ENCODE results near the gene IQCK.

Gene IQCK

DNA sequence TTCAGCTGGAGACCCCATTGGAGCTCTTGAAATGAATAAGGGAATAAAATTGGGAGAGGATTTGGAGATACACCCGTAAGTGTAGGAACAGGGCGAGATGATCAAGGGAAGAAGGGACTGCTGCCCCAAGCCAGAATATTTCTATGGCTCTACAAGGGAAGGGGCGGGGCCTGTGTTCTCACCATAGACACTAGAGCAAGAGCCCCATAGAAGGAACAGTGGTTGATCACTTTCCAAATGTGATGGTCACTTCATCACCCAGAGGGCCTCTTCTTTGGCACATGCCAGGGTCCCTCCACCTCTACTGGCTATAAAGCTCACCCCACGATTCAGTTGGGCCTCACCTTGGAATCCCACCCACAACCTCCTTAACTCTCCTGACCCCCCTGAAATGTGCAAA, 141.5 kb downstream of the IQCK start:
- no peaks in the 10 kb centered on the region for H3K27me3 ChIP-seq (replicated peaks; ENCODE audit: control insufficient read depth, insufficient read depth, low read length)
- DNase-seq (ENCODE audit: low read depth) = no peak
- peaks cover 17% of the 10 kb centered on the region for H3K36me3 ChIP-seq (ENCODE audit: control insufficient read depth, insufficient read depth, low read length, severe bottlenecking)
- H3K4me3 ChIP-seq (ENCODE audit: low read length) = no peak overlapping the region
- no peaks in the 10 kb centered on the region for H3K9me3 ChIP-seq (ENCODE audit: control insufficient read depth, low read length)
- no peak overlapping the region for H3K9ac ChIP-seq (ENCODE audit: low read length)
- H3K4me1 ChIP-seq (ENCODE audit: control insufficient read depth, insufficient read depth, low read length) = peaks cover 2% of the 10 kb centered on the region

- peaks cover 3% of the 10 kb centered on the region for H3K4me1 ChIP-seq (ENCODE audit: control insufficient read depth, insufficient read depth, low read length)
- DNase-seq (ENCODE audit: low read depth) = peak; percentile 69
- H3K9me3 ChIP-seq (ENCODE audit: control insufficient read depth, low read length) = no peaks in the 10 kb centered on the region
- H3K36me3 ChIP-seq (ENCODE audit: control insufficient read depth, insufficient read depth, low read length, severe bottlenecking) = peaks cover 17% of the 10 kb centered on the region
- no peak overlapping the region for H3K4me3 ChIP-seq (ENCODE audit: low read length)
- no peaks in the 10 kb centered on the region for H3K27me3 ChIP-seq (replicated peaks; ENCODE audit: control insufficient read depth, insufficient read depth, low read length)
- H3K9ac ChIP-seq (ENCODE audit: low read length) = no peak overlapping the region
Measured at GRCh38 chr16:19860166-19861041, 142.3 kb downstream of the IQCK start.

- Histone ChIP-seq H3K27me3 (replicated peaks; ENCODE audit: control insufficient read depth, insufficient read depth, low read length) (no peaks in the 10 kb centered on the region), H3K4me1 (ENCODE audit: control insufficient read depth, insufficient read depth, low read length) (peaks cover 3% of the 10 kb centered on the region), H3K4me3 (ENCODE audit: low read length) (no peak overlapping the region), H3K9me3 (ENCODE audit: control insufficient read depth, low read length) (no peaks in the 10 kb centered on the region), H3K36me3 (ENCODE audit: control insufficient read depth, insufficient read depth, low read length, severe bottlenecking) (peaks cover 17% of the 10 kb centered on the region), H3K9ac (ENCODE audit: low read length) (no peak overlapping the region)
- DNase-seq (ENCODE audit: low read depth) = no peak
Measured at GRCh38 chr16:19861133-19861532, 143.1 kb downstream of the IQCK start.

DNA sequence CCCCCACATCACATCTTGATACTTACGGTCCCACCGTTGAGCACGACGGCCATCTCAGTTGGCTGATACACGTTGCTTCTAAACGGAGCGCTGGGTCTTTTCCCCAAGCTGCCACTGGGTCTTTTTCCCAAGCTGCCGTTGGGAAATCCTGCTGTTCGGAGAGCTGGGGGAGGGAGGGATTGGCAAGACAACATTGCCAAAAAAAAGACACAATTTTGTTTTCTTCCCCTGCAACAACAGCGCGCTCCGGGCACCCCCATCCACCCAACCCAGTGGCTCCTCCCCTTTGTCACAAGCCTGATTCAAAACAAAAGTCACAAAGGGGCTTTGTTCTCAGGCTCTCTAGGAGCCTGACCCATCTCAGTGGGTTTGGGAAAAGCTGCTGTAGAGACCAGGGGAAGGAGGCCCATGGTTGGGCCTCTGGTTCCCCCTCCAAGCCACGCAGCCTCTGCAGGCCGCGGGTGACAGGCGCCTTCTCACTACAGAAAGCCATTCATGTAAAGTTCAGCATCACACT, 143.8 kb downstream of the IQCK start:
- Histone ChIP-seq H3K9me3 (ENCODE audit: control insufficient read depth, low read length) (no peaks in the 10 kb centered on the region), H3K4me1 (ENCODE audit: control insufficient read depth, insufficient read depth, low read length) (peaks cover 3% of the 10 kb centered on the region), H3K9ac (ENCODE audit: low read length) (no peak overlapping the region), H3K4me3 (ENCODE audit: low read length) (no peak overlapping the region), H3K36me3 (ENCODE audit: control insufficient read depth, insufficient read depth, low read length, severe bottlenecking) (peaks cover 17% of the 10 kb centered on the region), H3K27me3 (replicated peaks; ENCODE audit: control insufficient read depth, insufficient read depth, low read length) (no peaks in the 10 kb centered on the region)
- no peak for DNase-seq (ENCODE audit: low read depth)

- H3K4me3 ChIP-seq (ENCODE audit: low read length) = no peak overlapping the region
- DNase-seq (ENCODE audit: low read depth) = no peak
- H3K4me1 ChIP-seq (ENCODE audit: control insufficient read depth, insufficient read depth, low read length) = peaks cover 3% of the 10 kb centered on the region
- H3K27me3 ChIP-seq (replicated peaks; ENCODE audit: control insufficient read depth, insufficient read depth, low read length) = no peaks in the 10 kb centered on the region
- peaks cover 17% of the 10 kb centered on the region for H3K36me3 ChIP-seq (ENCODE audit: control insufficient read depth, insufficient read depth, low read length, severe bottlenecking)
- H3K9me3 ChIP-seq (ENCODE audit: control insufficient read depth, low read length) = no peaks in the 10 kb centered on the region
- no peak overlapping the region for H3K9ac ChIP-seq (ENCODE audit: low read length)
Measured at GRCh38 chr16:19863990-19864389, 145.9 kb downstream of the IQCK start.

GRCh38 chr16:19864566-19864965, 146.5 kb downstream of the IQCK start:
- Histone ChIP-seq H3K4me1 (ENCODE audit: control insufficient read depth, insufficient read depth, low read length) (peaks cover 3% of the 10 kb centered on the region), H3K36me3 (ENCODE audit: control insufficient read depth, insufficient read depth, low read length, severe bottlenecking) (peaks cover 12% of the 10 kb centered on the region), H3K9me3 (ENCODE audit: control insufficient read depth, low read length) (no peaks in the 10 kb centered on the region), H3K9ac (ENCODE audit: low read length) (no peak overlapping the region), H3K4me3 (ENCODE audit: low read length) (no peak overlapping the region), H3K27me3 (replicated peaks; ENCODE audit: control insufficient read depth, insufficient read depth, low read length) (no peaks in the 10 kb centered on the region)
- DNase-seq (ENCODE audit: low read depth) = no peak

GRCh38 chr16:19868421-19868820, 150.3 kb downstream of the IQCK start:
- Histone ChIP-seq H3K9ac (ENCODE audit: low read length) (no peak overlapping the region), H3K27me3 (replicated peaks; ENCODE audit: control insufficient read depth, insufficient read depth, low read length) (no peaks in the 10 kb centered on the region), H3K4me1 (ENCODE audit: control insufficient read depth, insufficient read depth, low read length) (peaks cover 3% of the 10 kb centered on the region), H3K4me3 (ENCODE audit: low read length) (no peak overlapping the region), H3K9me3 (ENCODE audit: control insufficient read depth, low read length) (no peaks in the 10 kb centered on the region), H3K36me3 (ENCODE audit: control insufficient read depth, insufficient read depth, low read length, severe bottlenecking) (peaks cover 11% of the 10 kb centered on the region)
- DNase-seq (ENCODE audit: low read depth) = no peak

DNA sequence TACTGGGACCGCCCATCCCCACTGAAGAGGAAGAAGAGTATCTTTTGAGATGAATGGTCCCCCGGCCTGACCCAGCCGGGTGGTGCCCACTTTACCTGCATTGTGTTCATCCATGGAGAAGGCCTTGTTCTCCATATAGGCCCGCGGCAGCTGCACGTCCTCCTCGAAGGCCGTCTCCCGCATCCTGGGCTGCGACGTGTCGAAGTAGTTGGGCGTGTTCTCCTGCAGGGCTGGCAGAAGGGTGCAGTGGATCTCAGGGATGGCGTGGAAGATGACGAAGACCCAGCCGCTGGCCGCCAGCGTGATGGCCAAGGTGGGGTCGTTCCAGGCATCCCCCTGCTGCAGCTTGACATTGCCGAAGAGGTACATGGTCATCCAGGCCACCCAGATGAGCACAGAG, 153.7 kb downstream of the IQCK start:
- no peaks in the 10 kb centered on the region for H3K9me3 ChIP-seq (ENCODE audit: control insufficient read depth, low read length)
- DNase-seq (ENCODE audit: low read depth) = no peak
- H3K4me3 ChIP-seq (ENCODE audit: low read length) = no peak overlapping the region
- no peaks in the 10 kb centered on the region for H3K4me1 ChIP-seq (ENCODE audit: control insufficient read depth, insufficient read depth, low read length)
- no peak overlapping the region for H3K9ac ChIP-seq (ENCODE audit: low read length)
- peaks cover 11% of the 10 kb centered on the region for H3K36me3 ChIP-seq (ENCODE audit: control insufficient read depth, insufficient read depth, low read length, severe bottlenecking)
- no peaks in the 10 kb centered on the region for H3K27me3 ChIP-seq (replicated peaks; ENCODE audit: control insufficient read depth, insufficient read depth, low read length)

DNA sequence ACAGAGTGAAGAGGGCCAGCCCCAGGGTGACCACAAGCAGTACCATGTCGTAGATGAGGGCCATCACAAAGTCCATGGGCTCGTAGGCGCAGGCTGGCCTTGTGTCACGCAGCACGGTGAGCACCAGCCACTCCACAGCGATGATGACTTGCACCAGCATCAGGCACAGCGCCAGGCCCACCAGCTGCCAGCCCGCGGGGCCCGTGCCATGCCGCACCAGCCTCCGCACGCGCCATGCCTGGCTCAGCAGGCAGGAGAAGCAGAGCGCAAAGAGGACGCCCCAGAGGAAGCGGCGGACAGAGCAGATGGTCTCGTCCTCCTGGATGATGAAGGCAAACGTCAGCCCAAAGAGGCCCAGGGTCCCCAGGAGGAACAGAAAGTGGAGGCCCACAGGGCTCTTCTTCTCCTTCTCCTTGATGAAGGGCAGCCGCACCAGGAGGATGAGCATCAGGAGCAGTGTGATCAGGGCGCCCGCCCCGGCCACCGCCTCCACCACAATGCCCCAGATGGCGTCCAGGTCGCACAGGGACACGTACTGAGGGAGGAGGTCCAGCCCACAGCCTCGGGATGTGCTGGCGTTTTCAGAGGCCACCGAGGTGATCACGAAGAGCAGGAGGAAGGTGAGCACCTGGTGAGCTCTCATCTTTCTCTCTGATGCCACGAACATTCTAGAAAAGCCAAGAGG, 154.2 kb downstream of the IQCK start:
- H3K9ac ChIP-seq (ENCODE audit: low read length) = no peak overlapping the region
- H3K9me3 ChIP-seq (ENCODE audit: control insufficient read depth, low read length) = no peaks in the 10 kb centered on the region
- H3K36me3 ChIP-seq (ENCODE audit: control insufficient read depth, insufficient read depth, low read length, severe bottlenecking) = peaks cover 11% of the 10 kb centered on the region
- no peaks in the 10 kb centered on the region for H3K27me3 ChIP-seq (replicated peaks; ENCODE audit: control insufficient read depth, insufficient read depth, low read length)
- H3K4me1 ChIP-seq (ENCODE audit: control insufficient read depth, insufficient read depth, low read length) = no peaks in the 10 kb centered on the region
- no peak for DNase-seq (ENCODE audit: low read depth)
- no peak overlapping the region for H3K4me3 ChIP-seq (ENCODE audit: low read length)

DNA sequence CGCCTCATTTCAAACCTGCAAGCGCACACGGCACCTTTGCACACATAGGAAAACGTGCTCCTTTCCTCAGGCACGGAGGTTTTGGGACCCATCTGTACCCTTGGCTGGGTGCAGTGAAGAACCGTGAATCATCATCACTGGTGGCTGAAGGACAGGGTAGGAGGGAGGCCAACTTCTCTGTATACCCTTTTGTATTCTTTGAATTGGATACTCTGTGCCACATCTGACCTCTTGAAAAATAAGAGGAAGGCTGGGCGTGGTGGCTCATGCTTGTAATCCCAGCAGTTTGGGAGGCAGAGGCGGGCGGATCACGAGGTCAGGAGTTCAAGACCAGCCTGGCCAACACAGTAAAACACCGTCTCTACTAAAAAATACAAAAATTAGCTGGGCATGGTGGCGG, 154.9 kb downstream of the IQCK start:
- Histone ChIP-seq H3K4me3 (ENCODE audit: low read length) (no peak overlapping the region), H3K9ac (ENCODE audit: low read length) (no peak overlapping the region), H3K4me1 (ENCODE audit: control insufficient read depth, insufficient read depth, low read length) (no peaks in the 10 kb centered on the region), H3K27me3 (replicated peaks; ENCODE audit: control insufficient read depth, insufficient read depth, low read length) (no peaks in the 10 kb centered on the region), H3K36me3 (ENCODE audit: control insufficient read depth, insufficient read depth, low read length, severe bottlenecking) (peaks cover 11% of the 10 kb centered on the region), H3K9me3 (ENCODE audit: control insufficient read depth, low read length) (no peaks in the 10 kb centered on the region)
- DNase-seq (ENCODE audit: low read depth) = no peak

DNA sequence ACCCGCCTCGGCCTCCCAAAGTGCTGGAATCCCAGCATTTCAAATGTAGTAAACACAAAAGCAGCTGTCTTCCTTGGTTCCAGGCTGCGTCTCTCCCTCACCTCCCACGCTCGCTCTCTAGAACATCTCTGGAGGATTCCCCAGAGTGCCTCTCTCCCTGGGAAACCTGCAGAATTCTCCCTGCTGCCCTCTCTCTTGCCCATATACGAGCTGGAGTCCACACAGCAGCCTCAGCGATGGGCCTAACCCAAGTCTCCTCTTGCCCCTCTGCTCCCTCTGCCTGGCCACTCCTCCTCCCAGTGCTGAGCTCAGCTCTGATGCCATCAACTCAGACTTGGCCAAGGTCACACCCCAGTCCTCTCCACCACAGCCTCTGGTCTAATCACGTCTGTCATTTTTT, 156.0 kb downstream of the IQCK start:
- no peaks in the 10 kb centered on the region for H3K9me3 ChIP-seq (ENCODE audit: control insufficient read depth, low read length)
- H3K4me1 ChIP-seq (ENCODE audit: control insufficient read depth, insufficient read depth, low read length) = no peaks in the 10 kb centered on the region
- H3K36me3 ChIP-seq (ENCODE audit: control insufficient read depth, insufficient read depth, low read length, severe bottlenecking) = peaks cover 11% of the 10 kb centered on the region
- no peak overlapping the region for H3K4me3 ChIP-seq (ENCODE audit: low read length)
- no peaks in the 10 kb centered on the region for H3K27me3 ChIP-seq (replicated peaks; ENCODE audit: control insufficient read depth, insufficient read depth, low read length)
- H3K9ac ChIP-seq (ENCODE audit: low read length) = no peak overlapping the region
- no peak for DNase-seq (ENCODE audit: low read depth)
